ENCODE results near the gene RAB6B.

Gene RAB6B

GRCh38 chr3:133835961-133836360 lies 59.7 kb downstream of the RAB6B start:
- Histone ChIP-seq H3K4me3 (ENCODE audit: low read length) (no peak overlapping the region), H3K27me3 (ENCODE audit: insufficient read depth, low read length) (no peaks in the 10 kb centered on the region), H3K9ac (ENCODE audit: low read depth, low read length) (no peak overlapping the region), H3K36me3 (ENCODE audit: insufficient read depth, low read depth, low read length) (no peaks in the 10 kb centered on the region), H3K9me3 (ENCODE audit: insufficient read depth, low read depth, low read length) (no peaks in the 10 kb centered on the region), H3K4me1 (ENCODE audit: insufficient read depth, low read length) (no peaks in the 10 kb centered on the region), H3K27ac (ENCODE audit: low read length) (no peak overlapping the region)

GRCh38 chr3:133835418-133835743 lies 60.3 kb downstream of the RAB6B start:
- Histone ChIP-seq H3K4me1 (ENCODE audit: insufficient read depth, low read length) (no peaks in the 10 kb centered on the region), H3K9me3 (ENCODE audit: insufficient read depth, low read depth, low read length) (no peaks in the 10 kb centered on the region), H3K4me3 (ENCODE audit: low read length) (no peak overlapping the region), H3K36me3 (ENCODE audit: insufficient read depth, low read depth, low read length) (no peaks in the 10 kb centered on the region), H3K9ac (ENCODE audit: low read depth, low read length) (no peak overlapping the region), H3K27ac (ENCODE audit: low read length) (no peak overlapping the region), H3K27me3 (ENCODE audit: insufficient read depth, low read length) (no peaks in the 10 kb centered on the region)

- H3K4me3 ChIP-seq (ENCODE audit: low read length): no peak overlapping the region
- H3K9ac ChIP-seq (ENCODE audit: low read depth, low read length): no peak overlapping the region
- H3K27ac ChIP-seq (ENCODE audit: low read length): no peak overlapping the region
- no peaks in the 10 kb centered on the region for H3K36me3 ChIP-seq (ENCODE audit: insufficient read depth, low read depth, low read length)
- H3K9me3 ChIP-seq (ENCODE audit: insufficient read depth, low read depth, low read length): no peaks in the 10 kb centered on the region
- H3K4me1 ChIP-seq (ENCODE audit: insufficient read depth, low read length): no peaks in the 10 kb centered on the region
- no peaks in the 10 kb centered on the region for H3K27me3 ChIP-seq (ENCODE audit: insufficient read depth, low read length)
Observed at GRCh38 chr3:133834621-133835417, 60.9 kb downstream of the RAB6B start.

- Histone ChIP-seq H3K9ac (ENCODE audit: low read depth, low read length) (no peak overlapping the region), H3K4me1 (ENCODE audit: insufficient read depth, low read length) (no peaks in the 10 kb centered on the region), H3K36me3 (ENCODE audit: insufficient read depth, low read depth, low read length) (no peaks in the 10 kb centered on the region), H3K27ac (ENCODE audit: low read length) (no peak overlapping the region), H3K4me3 (ENCODE audit: low read length) (no peak overlapping the region), H3K27me3 (ENCODE audit: insufficient read depth, low read length) (no peaks in the 10 kb centered on the region), H3K9me3 (ENCODE audit: insufficient read depth, low read depth, low read length) (no peaks in the 10 kb centered on the region)
Observed at GRCh38 chr3:133833880-133834620, 61.6 kb downstream of the RAB6B start.

GRCh38 chr3:133833267-133833666 lies 62.4 kb downstream of the RAB6B start:
- Histone ChIP-seq H3K4me3 (ENCODE audit: low read length) (no peak overlapping the region), H3K27me3 (ENCODE audit: insufficient read depth, low read length) (no peaks in the 10 kb centered on the region), H3K4me1 (ENCODE audit: insufficient read depth, low read length) (no peaks in the 10 kb centered on the region), H3K36me3 (ENCODE audit: insufficient read depth, low read depth, low read length) (no peaks in the 10 kb centered on the region), H3K27ac (ENCODE audit: low read length) (no peak overlapping the region), H3K9ac (ENCODE audit: low read depth, low read length) (no peak overlapping the region), H3K9me3 (ENCODE audit: insufficient read depth, low read depth, low read length) (no peaks in the 10 kb centered on the region)

GRCh38 chr3:133832802-133833144 lies 62.9 kb downstream of the RAB6B start:
- H3K27me3 ChIP-seq (ENCODE audit: insufficient read depth, low read length): no peaks in the 10 kb centered on the region
- no peaks in the 10 kb centered on the region for H3K4me1 ChIP-seq (ENCODE audit: insufficient read depth, low read length)
- H3K27ac ChIP-seq (ENCODE audit: low read length): no peak overlapping the region
- H3K9ac ChIP-seq (ENCODE audit: low read depth, low read length): no peak overlapping the region
- no peaks in the 10 kb centered on the region for H3K9me3 ChIP-seq (ENCODE audit: insufficient read depth, low read depth, low read length)
- no peaks in the 10 kb centered on the region for H3K36me3 ChIP-seq (ENCODE audit: insufficient read depth, low read depth, low read length)
- no peak overlapping the region for H3K4me3 ChIP-seq (ENCODE audit: low read length)

GRCh38 chr3:133831966-133832801 lies 63.5 kb downstream of the RAB6B start:
- H3K27ac ChIP-seq (ENCODE audit: low read length): no peak overlapping the region
- no peaks in the 10 kb centered on the region for H3K27me3 ChIP-seq (ENCODE audit: insufficient read depth, low read length)
- no peaks in the 10 kb centered on the region for H3K36me3 ChIP-seq (ENCODE audit: insufficient read depth, low read depth, low read length)
- no peaks in the 10 kb centered on the region for H3K9me3 ChIP-seq (ENCODE audit: insufficient read depth, low read depth, low read length)
- H3K9ac ChIP-seq (ENCODE audit: low read depth, low read length): no peak overlapping the region
- no peaks in the 10 kb centered on the region for H3K4me1 ChIP-seq (ENCODE audit: insufficient read depth, low read length)
- H3K4me3 ChIP-seq (ENCODE audit: low read length): no peak overlapping the region

GRCh38 chr3:133830071-133830470 lies 65.6 kb downstream of the RAB6B start:
- no peaks in the 10 kb centered on the region for H3K27me3 ChIP-seq (ENCODE audit: insufficient read depth, low read length)
- no peak overlapping the region for H3K27ac ChIP-seq (ENCODE audit: low read length)
- no peak overlapping the region for H3K9ac ChIP-seq (ENCODE audit: low read depth, low read length)
- 0 out of 2 replicates have a peak, but pooled peaks cover 4% of the 10 kb centered on the region for H3K36me3 ChIP-seq (ENCODE audit: insufficient read depth, low read depth, low read length)
- H3K4me3 ChIP-seq (ENCODE audit: low read length): no peak overlapping the region
- H3K4me1 ChIP-seq (ENCODE audit: insufficient read depth, low read length): no peaks in the 10 kb centered on the region
- H3K9me3 ChIP-seq (ENCODE audit: insufficient read depth, low read depth, low read length): no peaks in the 10 kb centered on the region

- Histone ChIP-seq H3K27ac (ENCODE audit: low read length) (no peak overlapping the region), H3K36me3 (ENCODE audit: insufficient read depth, low read depth, low read length) (peaks cover 11% of the 10 kb centered on the region; the same call in 1 of the 2 replicates), H3K9ac (ENCODE audit: low read depth, low read length) (no peak overlapping the region), H3K4me3 (ENCODE audit: low read length) (no peak overlapping the region), H3K4me1 (ENCODE audit: insufficient read depth, low read length) (no peaks in the 10 kb centered on the region), H3K27me3 (ENCODE audit: insufficient read depth, low read length) (no peaks in the 10 kb centered on the region), H3K9me3 (ENCODE audit: insufficient read depth, low read depth, low read length) (no peaks in the 10 kb centered on the region)
Observed at GRCh38 chr3:133829310-133829707, 66.4 kb downstream of the RAB6B start.

GRCh38 chr3:133828576-133829309 lies 66.9 kb downstream of the RAB6B start:
- Histone ChIP-seq H3K4me3 (ENCODE audit: low read length) (no peak overlapping the region), H3K27ac (ENCODE audit: low read length) (no peak overlapping the region), H3K9me3 (ENCODE audit: insufficient read depth, low read depth, low read length) (no peaks in the 10 kb centered on the region), H3K36me3 (ENCODE audit: insufficient read depth, low read depth, low read length) (peaks cover 17% of the 10 kb centered on the region; the same call in 1 of the 2 replicates), H3K4me1 (ENCODE audit: insufficient read depth, low read length) (no peaks in the 10 kb centered on the region), H3K9ac (ENCODE audit: low read depth, low read length) (no peak overlapping the region), H3K27me3 (ENCODE audit: insufficient read depth, low read length) (no peaks in the 10 kb centered on the region)

GRCh38 chr3:133827684-133828083 lies 68.0 kb downstream of the RAB6B start:
- no peak overlapping the region for H3K9ac ChIP-seq (ENCODE audit: low read depth, low read length)
- H3K27me3 ChIP-seq (ENCODE audit: insufficient read depth, low read length): no peaks in the 10 kb centered on the region
- no peaks in the 10 kb centered on the region for H3K9me3 ChIP-seq (ENCODE audit: insufficient read depth, low read depth, low read length)
- peaks cover 27% of the 10 kb centered on the region; the same call in 1 of the 2 replicates for H3K36me3 ChIP-seq (ENCODE audit: insufficient read depth, low read depth, low read length)
- no peak overlapping the region for H3K27ac ChIP-seq (ENCODE audit: low read length)
- no peaks in the 10 kb centered on the region for H3K4me1 ChIP-seq (ENCODE audit: insufficient read depth, low read length)
- H3K4me3 ChIP-seq (ENCODE audit: low read length): no peak overlapping the region

Data from iPS-20b (cell line).